KOPT-K1 (cell line): Measurements from ENCODE around the gene HIVEP3.

Source experiments
- H3K27ac ChIP-seq: fragments of 200-600 bp; sonication (generic); 2 replicates; pipeline ENCODE4 v1.5.1; 2016; ENCODE audit warnings: antibody characterized with exemption, mild to moderate bottlenecking, low read depth, low read length; ENCODE audit not compliant: poor library complexity, severe bottlenecking
- H3K36me3 ChIP-seq: fragments of 200-600 bp; sonication (generic); 2 replicates; pipeline ENCODE4 v1.5.1; 2017; ENCODE audit warnings: antibody characterized with exemption, mild to moderate bottlenecking, low read length, moderate library complexity; ENCODE audit not compliant: insufficient read depth
- H3K9me3 ChIP-seq: fragments of 200-600 bp; sonication (generic); 2 replicates; pipeline ENCODE4 v1.5.1; 2017; ENCODE audit warnings: antibody characterized with exemption, low read length, mild to moderate bottlenecking; ENCODE audit not compliant: insufficient read depth, poor library complexity, severe bottlenecking

The HIVEP3 gene

DNA sequence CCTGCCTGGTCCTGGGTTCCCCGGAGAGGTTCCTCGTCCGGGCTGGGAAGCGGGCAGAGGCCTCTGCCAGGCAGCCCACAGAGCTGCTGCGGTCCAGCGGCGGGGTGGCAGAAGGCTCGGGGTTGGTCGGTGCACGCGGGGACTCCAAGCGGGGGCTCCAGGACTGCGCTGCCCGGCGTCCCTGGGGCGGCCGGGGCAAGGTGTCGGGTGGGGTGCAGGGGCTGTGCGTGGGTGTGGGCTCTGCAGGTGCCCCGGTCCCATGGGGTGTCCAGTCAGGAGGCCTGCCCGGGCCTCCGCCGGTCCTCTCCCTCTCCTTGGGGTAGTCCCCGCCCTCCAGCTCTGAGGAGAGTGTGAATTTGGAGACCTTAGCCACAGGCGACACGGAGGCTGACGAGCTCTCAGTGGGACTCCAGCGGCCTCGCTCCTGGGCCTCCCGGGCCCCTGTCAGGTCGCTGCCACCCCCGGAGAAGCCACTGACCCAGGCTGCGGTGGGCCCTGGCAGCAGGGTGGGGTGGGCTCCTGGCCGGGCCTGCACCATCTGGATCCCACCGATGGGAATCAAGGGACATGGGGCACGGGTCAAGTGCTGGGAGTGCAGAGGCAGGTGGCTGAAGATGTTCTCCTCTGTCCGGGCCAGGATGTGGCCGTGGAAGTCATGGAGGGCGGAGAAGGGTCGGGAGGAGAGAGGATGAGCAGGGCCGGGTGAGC lies 408.0 kb downstream of the HIVEP3 start:
- Histone ChIP-seq H3K27ac (no peak overlapping the region), H3K36me3 (peaks cover 56% of the 10 kb centered on the region), H3K9me3 (no peaks in the 10 kb centered on the region)

- H3K27ac ChIP-seq, result no peak overlapping the region
- peaks cover 43% of the 10 kb centered on the region for H3K36me3 ChIP-seq
- H3K9me3 ChIP-seq, result no peaks in the 10 kb centered on the region
These were observed 409.5 kb downstream of the HIVEP3 start for GRCh38 chr1:41509270-41509671.

DNA sequence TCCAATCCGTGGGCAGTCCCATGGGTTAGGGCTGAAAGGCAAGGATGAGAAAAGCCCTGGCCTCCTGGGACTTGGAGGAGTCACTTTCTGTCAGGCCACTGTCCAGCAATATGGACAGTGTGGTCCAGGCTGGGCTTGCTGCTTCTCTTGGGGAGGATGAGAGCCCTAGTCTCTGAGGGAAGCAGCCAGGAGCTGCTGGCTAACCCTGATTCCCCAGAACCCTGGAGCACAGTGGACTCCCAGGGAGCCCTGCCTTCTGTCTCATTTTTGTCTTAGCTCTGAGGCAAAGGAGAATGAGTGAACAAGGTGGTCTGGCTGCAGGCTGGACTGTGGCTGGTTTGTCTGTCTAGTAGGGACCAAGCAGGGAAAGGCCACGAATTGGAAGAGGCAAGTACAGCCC lies 410.4 kb downstream of the HIVEP3 start:
- Histone ChIP-seq H3K36me3 (peaks cover 36% of the 10 kb centered on the region), H3K27ac (no peak overlapping the region), H3K9me3 (no peaks in the 10 kb centered on the region)

DNA sequence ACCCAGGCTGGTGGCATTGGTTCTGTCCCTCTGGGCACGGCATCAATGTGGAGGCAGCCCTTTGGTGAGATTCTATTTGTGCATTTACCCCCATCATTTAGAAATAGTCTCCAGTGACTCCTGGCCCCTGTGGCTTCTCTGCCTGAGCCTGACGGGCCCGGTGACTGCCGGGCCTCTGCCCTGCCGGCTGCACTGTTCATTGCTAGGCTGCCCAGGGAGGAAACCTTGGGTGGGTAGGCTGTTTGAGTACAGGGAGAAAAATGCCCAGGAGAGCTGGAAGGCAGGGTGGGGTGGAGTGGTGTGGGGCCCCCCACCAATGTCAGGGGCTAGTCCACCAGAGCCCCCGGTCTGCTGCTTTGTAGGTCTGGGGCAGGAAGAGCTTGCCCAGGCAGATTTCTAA lies 410.9 kb downstream of the HIVEP3 start:
- Histone ChIP-seq H3K27ac (no peak overlapping the region), H3K36me3 (peaks cover 31% of the 10 kb centered on the region), H3K9me3 (no peaks in the 10 kb centered on the region)

GRCh38 chr1:41507110-41507720 lies 411.5 kb downstream of the HIVEP3 start:
- Histone ChIP-seq H3K9me3 (no peaks in the 10 kb centered on the region), H3K27ac (no peak overlapping the region), H3K36me3 (peaks cover 25% of the 10 kb centered on the region)

GRCh38 chr1:41504114-41505035 lies 414.3 kb downstream of the HIVEP3 start:
- Histone ChIP-seq H3K36me3 (no peaks in the 10 kb centered on the region), H3K27ac (no peak overlapping the region), H3K9me3 (no peaks in the 10 kb centered on the region)

DNA sequence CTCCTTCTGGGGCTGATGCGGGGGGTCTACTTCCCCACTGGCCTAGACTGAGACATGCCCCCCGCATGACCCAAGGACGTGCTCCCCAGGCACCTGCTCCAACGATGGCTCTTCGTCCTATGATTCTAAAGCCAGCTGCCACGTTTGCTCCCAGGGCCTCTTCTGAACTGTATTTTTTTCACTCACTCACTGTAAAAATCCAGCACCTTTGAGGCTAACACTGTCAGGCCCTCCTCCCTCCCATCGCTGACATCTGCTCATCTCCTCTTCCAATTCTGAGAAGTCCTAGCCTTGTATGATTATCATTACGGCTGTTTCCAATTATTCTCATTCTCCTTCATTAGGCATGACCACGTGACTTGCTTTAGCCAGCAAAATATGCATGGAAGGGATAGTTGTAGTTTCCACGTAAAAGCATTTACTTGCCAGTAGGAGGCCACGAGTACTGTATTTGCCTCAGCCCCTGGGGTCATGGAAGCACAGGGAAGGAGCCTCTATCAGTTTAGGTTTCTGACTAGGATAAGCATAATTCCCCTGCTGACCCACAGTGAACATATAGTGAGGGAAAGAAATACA lies 415.1 kb downstream of the HIVEP3 start:
- Histone ChIP-seq H3K9me3 (no peaks in the 10 kb centered on the region), H3K27ac (no peak overlapping the region), H3K36me3 (no peaks in the 10 kb centered on the region)

DNA sequence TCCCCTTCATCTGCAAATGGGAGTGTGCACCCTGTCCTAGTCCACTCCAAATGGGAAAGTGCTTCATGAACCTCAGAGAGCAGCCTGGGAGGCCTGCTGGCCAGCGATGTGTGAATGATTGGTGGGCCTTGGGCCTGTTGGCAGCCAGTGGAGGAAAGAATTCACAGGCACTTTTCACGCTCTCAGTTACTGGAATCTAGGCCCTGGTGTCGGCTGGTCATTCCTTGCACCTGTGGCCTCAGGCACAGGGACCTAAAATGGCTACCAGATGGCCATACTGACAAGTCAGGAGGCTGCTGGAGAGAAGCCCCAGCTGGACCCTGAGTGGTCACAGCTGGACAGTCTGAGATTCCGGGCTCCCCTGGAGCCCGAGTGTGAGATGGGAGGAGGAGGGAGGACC lies 415.8 kb downstream of the HIVEP3 start:
- Histone ChIP-seq H3K9me3 (no peaks in the 10 kb centered on the region), H3K36me3 (no peaks in the 10 kb centered on the region), H3K27ac (no peak overlapping the region)

GRCh38 chr1:41501581-41501980 lies 417.1 kb downstream of the HIVEP3 start:
- Histone ChIP-seq H3K36me3 (no peaks in the 10 kb centered on the region), H3K27ac (no peak overlapping the region), H3K9me3 (no peaks in the 10 kb centered on the region)

- no peak overlapping the region for H3K27ac ChIP-seq
- H3K9me3 ChIP-seq, result no peaks in the 10 kb centered on the region
- H3K36me3 ChIP-seq, result no peaks in the 10 kb centered on the region
These were observed 417.8 kb downstream of the HIVEP3 start for GRCh38 chr1:41500781-41501518.

GRCh38 chr1:41500378-41500777 lies 418.3 kb downstream of the HIVEP3 start:
- H3K36me3 ChIP-seq, result no peaks in the 10 kb centered on the region
- H3K9me3 ChIP-seq, result no peaks in the 10 kb centered on the region
- H3K27ac ChIP-seq, result no peak overlapping the region

DNA sequence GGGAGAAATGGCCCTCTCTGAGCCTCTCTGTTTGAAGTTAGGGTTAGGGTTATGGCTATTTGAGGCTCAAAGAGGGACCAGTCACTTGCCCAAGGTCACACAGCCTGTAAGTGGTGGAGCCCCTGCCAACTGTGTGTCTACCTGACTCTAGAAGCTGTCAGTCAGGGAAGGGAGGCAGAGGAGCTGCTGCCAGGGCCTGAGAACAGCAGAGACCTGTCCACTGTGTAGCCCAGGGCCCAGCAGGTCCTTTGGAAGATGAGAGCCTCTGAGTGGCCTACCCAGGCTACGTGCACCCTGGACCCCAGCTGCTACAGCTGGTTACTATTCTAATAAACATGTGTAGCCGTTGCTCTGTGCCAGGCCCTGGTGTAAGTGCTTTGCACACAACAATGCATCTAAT lies 419.1 kb downstream of the HIVEP3 start:
- H3K9me3 ChIP-seq, result no peaks in the 10 kb centered on the region
- H3K36me3 ChIP-seq, result no peaks in the 10 kb centered on the region
- H3K27ac ChIP-seq, result no peak overlapping the region

DNA sequence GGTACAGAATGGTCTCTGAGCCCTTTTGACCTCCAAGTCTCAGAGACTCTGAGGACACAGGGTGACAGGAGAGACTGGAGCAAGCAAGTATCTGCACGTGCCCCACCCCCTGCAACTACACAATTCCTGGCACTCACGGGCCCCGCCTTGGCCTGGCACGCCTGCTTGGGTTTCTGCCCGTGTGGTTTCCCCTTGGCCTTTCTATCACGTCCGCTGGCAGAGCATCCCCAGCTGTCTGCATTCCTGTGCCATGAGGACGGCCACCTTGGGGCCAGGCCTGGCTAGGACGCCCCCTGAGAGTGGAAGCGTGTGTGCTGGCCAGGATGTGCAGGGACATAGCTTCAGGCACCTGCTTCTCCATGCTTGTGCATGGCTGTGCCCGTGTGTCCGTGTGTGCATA lies 419.9 kb downstream of the HIVEP3 start:
- Histone ChIP-seq H3K9me3 (no peaks in the 10 kb centered on the region), H3K36me3 (no peaks in the 10 kb centered on the region), H3K27ac (no peak overlapping the region)

GRCh38 chr1:41498391-41498790 lies 420.3 kb downstream of the HIVEP3 start:
- H3K9me3 ChIP-seq, result no peaks in the 10 kb centered on the region
- no peak overlapping the region for H3K27ac ChIP-seq
- no peaks in the 10 kb centered on the region for H3K36me3 ChIP-seq
